Keratinocyte (primary cell): ENCODE data around the gene PTPRT.

Experiments
- CTCF ChIP-seq, 3 experiments: IDR thresholded peaks in 1 of 3; conservative IDR thresholded peaks in 1 of 3; optimal IDR thresholded peaks in 1 of 3; 2 replicates in 2 of 3; 3 replicates in 1 of 3; pipeline versions ENCODE3 to v1.5.1; 2011; ENCODE audit warnings: low read length in 3 of 3, mild to moderate bottlenecking in 3 of 3, moderate library complexity in 2 of 3, control low read depth in 1 of 3, inconsistent platforms in 1 of 3; ENCODE audit not compliant: insufficient read depth in 2 of 3; ENCODE audit errors: extremely low read depth in 1 of 3
- EZH2 ChIP-seq: IDR thresholded peaks from one replicate; pipeline ENCODE4 v1.6.1; 2012; ENCODE audit warnings: inconsistent platforms, mild to moderate bottlenecking, low read length, moderate library complexity

GRCh38 chr20:42150230-42150629, 1039.5 kb downstream of the PTPRT start:
- no peak for TF ChIP-seq CTCF (optimal IDR thresholded peaks at IDR 0.05 in 1 of 3, IDR thresholded peaks at IDR 0.05 in 1 of 3, conservative IDR thresholded peaks at IDR 0.05 in 1 of 3; ENCODE audit: extremely low read depth in 1 of 3, insufficient read depth in 2 of 3, low read length in 3 of 3)
- TF ChIP-seq EZH2, result no peak
